Fibroblast of lung (primary cell): ENCODE results near the gene SRP14. TPM values are rescaled to one million over a fixed set of nuclear protein-coding genes. Genes with fewer than 3 reads are reported as not detected.

Experiments
- DNase-seq, 2 donors: peaks; one replicate each; pipeline versions ENCODE4 v3.0.0 to v3.0.0-alpha.2; 2010; ENCODE audit warnings: low read depth in 2 of 2
- H2AFZ ChIP-seq: 2 replicates; pipeline ENCODE4 v1.5.1; 2012; ENCODE audit warnings: low read length, control low read depth, inconsistent platforms
- H3K27ac ChIP-seq: 2 replicates; pipeline ENCODE4 v1.5.1; 2011; ENCODE audit warnings: low read length, control low read depth; ENCODE audit not compliant: insufficient read depth
- H3K27me3 ChIP-seq: 2 replicates; pipeline ENCODE4 v1.5.1; 2011; ENCODE audit warnings: mild to moderate bottlenecking, low read length; ENCODE audit not compliant: control insufficient read depth, insufficient read depth
- H3K36me3 ChIP-seq: 2 replicates; pipeline ENCODE4 v1.5.1; 2011; ENCODE audit warnings: low read length; ENCODE audit not compliant: control insufficient read depth, insufficient read depth
- H3K4me1 ChIP-seq: 2 replicates; pipeline ENCODE4 v1.5.1; 2011; ENCODE audit warnings: low read length; ENCODE audit not compliant: control insufficient read depth, insufficient read depth; ENCODE audit errors: extremely low read depth
- H3K4me2 ChIP-seq: 2 replicates; pipeline ENCODE4 v1.5.1; 2011; ENCODE audit warnings: low read length, control low read depth; ENCODE audit not compliant: insufficient read depth; ENCODE audit errors: extremely low read depth
- H3K4me3 ChIP-seq, 4 experiments: fragments of 200-600 bp in 1 of 4; sonication (generic) in 1 of 4; replicated peaks in 1 of 4; 2 replicates each; pipeline ENCODE4 v1.5.1; 2011 to 2016; ENCODE audit warnings: low read length in 4 of 4, low read depth in 3 of 4, mild to moderate bottlenecking in 3 of 4, control low read depth in 2 of 4, inconsistent platforms in 1 of 4, mixed read lengths in 1 of 4; ENCODE audit not compliant: insufficient read depth in 1 of 4; ENCODE audit errors: control extremely low read depth in 1 of 4
- H3K79me2 ChIP-seq: 2 replicates; pipeline ENCODE4 v1.5.1; 2012; ENCODE audit warnings: mild to moderate bottlenecking, low read length, inconsistent platforms; ENCODE audit not compliant: control insufficient read depth, insufficient read depth
- H3K9ac ChIP-seq: 2 replicates; pipeline ENCODE4 v1.5.1; 2011; ENCODE audit warnings: mild to moderate bottlenecking, low read length, control low read depth; ENCODE audit not compliant: insufficient read depth
- H3K9me3 ChIP-seq: 2 replicates; pipeline ENCODE4 v1.5.1; 2012; ENCODE audit warnings: low read depth, low read length; ENCODE audit not compliant: control insufficient read depth, insufficient read depth
- H4K20me1 ChIP-seq: 2 replicates; pipeline ENCODE4 v1.5.1; 2011; ENCODE audit warnings: low read length; ENCODE audit not compliant: control insufficient read depth, insufficient read depth; ENCODE audit errors: extremely low read depth
- CTCF ChIP-seq, 2 donors: IDR thresholded peaks in 1 of 2; conservative IDR thresholded peaks in 1 of 2; 1 replicate in 1 of 2; 2 replicates in 1 of 2; pipeline ENCODE4 v1.5.1; 2011 to 2012; ENCODE audit warnings: low read length in 2 of 2, control low read depth in 1 of 2, inconsistent platforms in 1 of 2, low read depth in 1 of 2, mild to moderate bottlenecking in 1 of 2
- EZH2 ChIP-seq: IDR thresholded peaks from 2 replicates; pipeline ENCODE4 v1.5.1; 2012; ENCODE audit warnings: low read length, control low read depth, mild to moderate bottlenecking; ENCODE audit errors: missing control alignments
- polyA plus RNA-seq, 2 donors: library from polyadenylated mRNA; depleted of rRNA in 1 of 2; stranded (reverse) in 1 of 2; unstranded in 1 of 2; fragments of >200 nt; gene quantifications; 2 replicates each; pipeline ENCODE4 v1.2.1, GENCODE V29; 2011 to 2012; ENCODE audit warnings: missing spikeins in 1 of 2
- total RNA-seq: library from RNA; depleted of rRNA; stranded (reverse); fragments of >200 nt; gene quantifications from 2 replicates; pipeline ENCODE4 v1.2.1, GENCODE V29; 2014

SRP14 gene
- total and polyA plus RNA-seq, 2 donors (not counting 1 experiment from before 2014, with no cell fraction given): 162 to 465 TPM

GRCh38 chr15:40045572-40046217 is 6.7 kb upstream of the SRP14 start:
- Histone ChIP-seq H3K9ac (no peak overlapping the region), H3K9me3 (no peaks in the 10 kb centered on the region), H3K79me2 (no peaks in the 10 kb centered on the region), H3K27me3 (no peaks in the 10 kb centered on the region), H2AFZ (no peak overlapping the region), H4K20me1 (no peaks in the 10 kb centered on the region), H3K4me3 (no peak overlapping the region), H3K36me3 (no peaks in the 10 kb centered on the region), H3K4me1 (peaks cover 28% of the 10 kb centered on the region), H3K4me2 (peak overlapping the region; percentile 1), H3K27ac (no peak overlapping the region)
- TF ChIP-seq CTCF (conservative IDR thresholded peaks at IDR 0.05 in 1 of 2, IDR thresholded peaks at IDR 0.05 in 1 of 2; ENCODE audit: low read depth in 1 of 2, low read length in 2 of 2) (no peak), EZH2 (no peak)
- DNase-seq: no peak

GRCh38 chr15:40044717-40045571 is 6.0 kb upstream of the SRP14 start:
- H3K79me2 ChIP-seq: no peaks in the 10 kb centered on the region
- H3K36me3 ChIP-seq: no peaks in the 10 kb centered on the region
- H2AFZ ChIP-seq: peak overlapping the region; percentile 39
- DNase-seq: peak; percentile 76 to 80
- no peak for TF ChIP-seq EZH2
- peak; percentile 70 to 85 for TF ChIP-seq CTCF (conservative IDR thresholded peaks at IDR 0.05 in 1 of 2, IDR thresholded peaks at IDR 0.05 in 1 of 2; ENCODE audit: low read depth in 1 of 2, low read length in 2 of 2)
- H3K9me3 ChIP-seq: no peaks in the 10 kb centered on the region
- H3K4me1 ChIP-seq: peaks cover 29% of the 10 kb centered on the region
- no peaks in the 10 kb centered on the region for H3K27me3 ChIP-seq
- peak overlapping the region in 3 of 4 experiments; percentile 13 to 41 (median 17) for H3K4me3 ChIP-seq
- H3K9ac ChIP-seq: peak overlapping the region; percentile 9
- no peak overlapping the region for H3K27ac ChIP-seq
- no peaks in the 10 kb centered on the region for H4K20me1 ChIP-seq
- H3K4me2 ChIP-seq: peak overlapping the region; percentile 78

- H3K36me3 ChIP-seq: no peaks in the 10 kb centered on the region
- peaks cover 2% of the 10 kb centered on the region for H3K79me2 ChIP-seq
- TF ChIP-seq CTCF (conservative IDR thresholded peaks at IDR 0.05 in 1 of 2, IDR thresholded peaks at IDR 0.05 in 1 of 2; ENCODE audit: low read depth in 1 of 2, low read length in 2 of 2): no peak
- no peak for TF ChIP-seq EZH2
- H3K4me3 ChIP-seq: no peak overlapping the region
- no peak for DNase-seq
- no peak overlapping the region for H3K27ac ChIP-seq
- H3K9ac ChIP-seq: no peak overlapping the region
- no peaks in the 10 kb centered on the region for H3K27me3 ChIP-seq
- H3K9me3 ChIP-seq: no peaks in the 10 kb centered on the region
- H3K4me2 ChIP-seq: no peak overlapping the region
- no peaks in the 10 kb centered on the region for H4K20me1 ChIP-seq
- H2AFZ ChIP-seq: peak overlapping the region; percentile 39
- H3K4me1 ChIP-seq: peaks cover 30% of the 10 kb centered on the region
Observed at GRCh38 chr15:40043927-40044716, 5.1 kb upstream of the SRP14 start.
